Measurements from ENCODE around the gene ZSCAN31.
"Not testable (repeated sequence)": the region's sequence is repeated elsewhere in the genome, so short reads cannot be mapped to it uniquely, and the experiment has no call there.

ZSCAN31 gene

GRCh38 chr6:28335564-28336283 is at the start of gene ZSCAN31:
TSS of gene ZSCAN31 (minus strand) at chr6:28336148. CDS start at chr6:28329683, 6,465 bp downstream.
- peak; percentile 98 to 99 for DNase-seq

- DNase-seq = no peak
Observed at GRCh38 chr6:28384143-28384533, 48.2 kb upstream of the ZSCAN31 start.

GRCh38 chr6:28383235-28384142 is 47.5 kb upstream of the ZSCAN31 start:
- DNase-seq = peak; percentile 69 to 71

GRCh38 chr6:28380381-28380780 is 44.4 kb upstream of the ZSCAN31 start:
- DNase-seq = no peak

GRCh38 chr6:28378644-28379043 is 42.7 kb upstream of the ZSCAN31 start:
- DNase-seq = no peak

GRCh38 chr6:28377879-28378278 is 41.9 kb upstream of the ZSCAN31 start:
- DNase-seq = no peak

- DNase-seq = no peak
Observed at GRCh38 chr6:28373925-28374324, 38.0 kb upstream of the ZSCAN31 start.

GRCh38 chr6:28371706-28372451 is 35.9 kb upstream of the ZSCAN31 start:
- DNase-seq = no peak

GRCh38 chr6:28371280-28371679 is 35.3 kb upstream of the ZSCAN31 start:
- no peak for DNase-seq

- no peak for DNase-seq
Observed at GRCh38 chr6:28370440-28370839, 34.5 kb upstream of the ZSCAN31 start.

- no peak for DNase-seq
Observed at GRCh38 chr6:28369463-28369862, 33.5 kb upstream of the ZSCAN31 start.

- DNase-seq = no peak
Observed at GRCh38 chr6:28368522-28368921, 32.6 kb upstream of the ZSCAN31 start.

- not testable (repeated sequence) for DNase-seq
Observed at GRCh38 chr6:28365590-28365989, 29.6 kb upstream of the ZSCAN31 start.

GRCh38 chr6:28360961-28361360 is 25.0 kb upstream of the ZSCAN31 start:
- DNase-seq = no peak

- not testable (repeated sequence) for DNase-seq
Observed at GRCh38 chr6:28359562-28359961, 23.6 kb upstream of the ZSCAN31 start.

GRCh38 chr6:28357036-28357435 is 21.1 kb upstream of the ZSCAN31 start:
- no peak for DNase-seq

GRCh38 chr6:28356666-28357020 is 20.7 kb upstream of the ZSCAN31 start:
- DNase-seq = no peak

GRCh38 chr6:28355743-28356665 is 20.1 kb upstream of the ZSCAN31 start:
- DNase-seq = peak; percentile 85 to 89

GRCh38 chr6:28354688-28355554 is 19.0 kb upstream of the ZSCAN31 start:
- no peak for DNase-seq

GRCh38 chr6:28353981-28354676 is 18.2 kb upstream of the ZSCAN31 start:
- no peak for DNase-seq

GRCh38 chr6:28353356-28353755 is 17.4 kb upstream of the ZSCAN31 start:
- DNase-seq = no peak

All from AML-193 (cell line).